Keratinocyte (primary cell): ENCODE data around the gene PANK3. TPM values are rescaled to one million over a fixed set of nuclear protein-coding genes. Genes with fewer than 3 reads are reported as not detected.

ENCODE experiments used
- DNase-seq: peaks from one replicate; pipeline ENCODE4 v3.0.0-alpha.2; 2011; ENCODE audit warnings: low read depth, missing footprints, low spot score
- FAIRE-seq: peaks from 2 replicates; lab custom pipeline; 2011; peaks lifted over from hg19 to GRCh38; lab: Jason Lieb, UNC
- H2AFZ ChIP-seq: 2 replicates; pipeline ENCODE4 v1.6.0; 2012; ENCODE audit warnings: low read length, control low read depth, inconsistent platforms; ENCODE audit not compliant: control insufficient read depth
- H3K27ac ChIP-seq: 2 replicates; pipeline ENCODE4 v1.5.1; 2011; ENCODE audit warnings: low read length; ENCODE audit not compliant: control insufficient read depth, insufficient read depth
- H3K27me3 ChIP-seq: 3 replicates; pipeline ENCODE4 v1.6.0; 2011; ENCODE audit warnings: low read length; ENCODE audit not compliant: control insufficient read depth, insufficient read depth; ENCODE audit errors: extremely low read depth
- H3K36me3 ChIP-seq, 2 experiments: 2 replicates in 1 of 2; 3 replicates in 1 of 2; pipeline ENCODE4 v1.5.1; 2011; ENCODE audit warnings: low read length in 2 of 2, mild to moderate bottlenecking in 1 of 2; ENCODE audit not compliant: control insufficient read depth in 2 of 2, insufficient read depth in 2 of 2; ENCODE audit errors: extremely low read depth in 1 of 2
- H3K4me1 ChIP-seq: 3 replicates; pipeline ENCODE4 v1.5.1; 2011; ENCODE audit warnings: low read length; ENCODE audit not compliant: control insufficient read depth, insufficient read depth; ENCODE audit errors: extremely low read depth
- H3K4me2 ChIP-seq: 3 replicates; pipeline ENCODE4 v1.6.0; 2011; ENCODE audit warnings: low read depth, low read length; ENCODE audit not compliant: control insufficient read depth, insufficient read depth; ENCODE audit errors: extremely low read depth
- H3K4me3 ChIP-seq, 3 experiments: fragments of 200-600 bp in 1 of 3; sonication (generic) in 1 of 3; 2 replicates in 2 of 3; 3 replicates in 1 of 3; pipeline ENCODE4 v1.5.1; 2011 to 2016; ENCODE audit warnings: low read length in 3 of 3, mild to moderate bottlenecking in 3 of 3, control low read depth in 2 of 3, inconsistent platforms in 1 of 3, low read depth in 1 of 3, mixed read lengths in 1 of 3, mixed run types in 1 of 3, moderate library complexity in 1 of 3; ENCODE audit not compliant: control insufficient read depth in 2 of 3, insufficient read depth in 2 of 3; ENCODE audit errors: extremely low read depth in 1 of 3
- H3K79me2 ChIP-seq: 2 replicates; pipeline ENCODE4 v1.6.0; 2012; ENCODE audit warnings: low read length; ENCODE audit not compliant: control insufficient read depth, insufficient read depth
- H3K9ac ChIP-seq: 3 replicates; pipeline ENCODE4 v1.6.0; 2011; ENCODE audit warnings: low read length; ENCODE audit not compliant: control insufficient read depth, insufficient read depth; ENCODE audit errors: extremely low read depth
- H3K9me1 ChIP-seq: 3 replicates; pipeline ENCODE4 v1.6.0; 2011; ENCODE audit warnings: low read length; ENCODE audit not compliant: control insufficient read depth, insufficient read depth; ENCODE audit errors: extremely low read depth
- H3K9me3 ChIP-seq: 2 replicates; pipeline ENCODE4 v1.5.1; 2012; ENCODE audit warnings: low read depth, low read length; ENCODE audit not compliant: control insufficient read depth
- H4K20me1 ChIP-seq: 3 replicates; pipeline ENCODE4 v1.6.0; 2011; ENCODE audit warnings: low read length; ENCODE audit not compliant: control insufficient read depth, insufficient read depth; ENCODE audit errors: extremely low read depth
- CTCF ChIP-seq, 3 experiments: IDR thresholded peaks in 1 of 3; conservative IDR thresholded peaks in 1 of 3; optimal IDR thresholded peaks in 1 of 3; 2 replicates in 2 of 3; 3 replicates in 1 of 3; pipeline versions ENCODE3 to v1.5.1; 2011; ENCODE audit warnings: low read length in 3 of 3, mild to moderate bottlenecking in 3 of 3, moderate library complexity in 2 of 3, control low read depth in 1 of 3, inconsistent platforms in 1 of 3; ENCODE audit not compliant: insufficient read depth in 2 of 3; ENCODE audit errors: extremely low read depth in 1 of 3
- EZH2 ChIP-seq: IDR thresholded peaks from one replicate; pipeline ENCODE4 v1.6.1; 2012; ENCODE audit warnings: inconsistent platforms, mild to moderate bottlenecking, low read length, moderate library complexity
- dilution Hi-C: fragments of 300-500 bp; cut with MboI; formaldehyde crosslinking; loops from one replicate; pipeline ENCODE4 v1.7.0; 2020; ENCODE audit warnings: low sequenced_read_pairs; ENCODE audit not compliant: extremely low pct_ligation_motif_present
- polyA plus RNA-seq, 5 experiments: library from polyadenylated mRNA; depleted of rRNA in 3 of 5; stranded (reverse) in 3 of 5; stranded (forward) in 1 of 5; unstranded in 1 of 5; fragments of >200 nt; gene quantifications; 1 replicate in 1 of 5; 2 replicates in 3 of 5; 3 replicates in 1 of 5; pipeline versions ENCODE4 v1.2.1 to v1.2.3, GENCODE V29; 2011 to 2012; ENCODE audit warnings: missing spikeins in 2 of 5, low read depth in 1 of 5, low replicate concordance in 1 of 5

PANK3 gene
- polyA plus RNA-seq, 1 donor (not counting 4 experiments of a cell fraction or from before 2014, with no cell fraction given): 39.6 TPM

DNA sequence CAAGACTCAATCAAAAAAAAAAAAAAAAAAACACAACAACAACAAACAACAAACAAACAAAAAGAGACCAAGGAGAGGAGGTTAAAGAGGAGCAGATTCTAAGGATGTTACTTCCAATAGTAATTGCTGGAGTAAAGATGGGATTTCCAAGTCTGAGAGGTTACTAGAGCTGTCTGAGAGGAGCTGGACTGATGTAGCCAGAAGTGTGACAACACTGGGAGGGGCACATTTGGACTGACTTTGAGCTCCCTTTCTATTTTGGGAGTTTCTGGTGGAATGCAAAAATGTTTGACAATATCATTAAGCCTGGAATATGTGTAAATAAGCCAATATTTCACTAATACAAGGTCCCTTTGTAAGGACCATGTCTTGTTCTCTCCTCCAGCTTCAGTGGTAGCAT is 25.3 kb upstream of the PANK3 start:
- Histone ChIP-seq H3K79me2 (no peaks in the 10 kb centered on the region), H3K27ac (no peak overlapping the region), H4K20me1 (no peaks in the 10 kb centered on the region), H3K36me3 (no peaks in the 10 kb centered on the region), H3K4me2 (no peak overlapping the region), H3K9me1 (no peaks in the 10 kb centered on the region), H3K27me3 (no peaks in the 10 kb centered on the region), H3K9ac (no peak overlapping the region), H3K4me1 (no peaks in the 10 kb centered on the region), H2AFZ (no peak overlapping the region), H3K9me3 (no peaks in the 10 kb centered on the region), H3K4me3 (no peak overlapping the region)
- dilution Hi-C loops: no loop called here
- FAIRE-seq: no peak
- TF ChIP-seq EZH2 (no peak), CTCF (optimal IDR thresholded peaks at IDR 0.05 in 1 of 3, IDR thresholded peaks at IDR 0.05 in 1 of 3, conservative IDR thresholded peaks at IDR 0.05 in 1 of 3; ENCODE audit: extremely low read depth in 1 of 3, insufficient read depth in 2 of 3, low read length in 3 of 3) (no peak)
- no peak for DNase-seq

GRCh38 chr5:168603746-168604145 is 24.6 kb upstream of the PANK3 start:
- H2AFZ ChIP-seq: no peak overlapping the region
- no peak overlapping the region for H3K9ac ChIP-seq
- DNase-seq: no peak
- H4K20me1 ChIP-seq: no peaks in the 10 kb centered on the region
- no peak for FAIRE-seq
- TF ChIP-seq EZH2 (no peak), CTCF (optimal IDR thresholded peaks at IDR 0.05 in 1 of 3, IDR thresholded peaks at IDR 0.05 in 1 of 3, conservative IDR thresholded peaks at IDR 0.05 in 1 of 3; ENCODE audit: extremely low read depth in 1 of 3, insufficient read depth in 2 of 3, low read length in 3 of 3) (no peak)
- no peak overlapping the region for H3K4me2 ChIP-seq
- H3K4me3 ChIP-seq: no peak overlapping the region
- no peaks in the 10 kb centered on the region for H3K27me3 ChIP-seq
- dilution Hi-C loops: no loop called here
- no peaks in the 10 kb centered on the region for H3K9me1 ChIP-seq
- H3K36me3 ChIP-seq: no peaks in the 10 kb centered on the region
- H3K27ac ChIP-seq: no peak overlapping the region
- H3K4me1 ChIP-seq: no peaks in the 10 kb centered on the region
- no peaks in the 10 kb centered on the region for H3K9me3 ChIP-seq
- no peaks in the 10 kb centered on the region for H3K79me2 ChIP-seq
